ENCODE measurements around the gene IQGAP3. TPM values are rescaled to one million over a fixed set of nuclear protein-coding genes. Genes with fewer than 3 reads are reported as not detected.

IQGAP3 gene
- total RNA-seq (under 1 TPM in 3 of 4 donors, not detected in 1; 0.55 to 0.81 (median 0.71) TPM), polyA plus RNA-seq (10 to 100 TPM in 1 of 3 donors, under 1 TPM in 2; 0.60 to 11.2 (median 0.92) TPM)

GRCh38 chr1:156571919-156572662 is at the start of gene IQGAP3:
Gene IQGAP3 (minus strand): TSS chr1:156572565. CDS start chr1:156572529, 36 bp downstream.
- intact Hi-C loops (cut with DNase I) = no loop called here
- Histone ChIP-seq H3K9me3 (no peaks in the 10 kb centered on the region), H3K4me3 (peak within 1 kb of the TSS in 3 of 4 donors; percentile 37 to 44 (median 43)), H3K27me3 (peaks cover 0 to 6% (median 4%) of the 10 kb centered on the region in 3 donors), H3K27ac (no peak within 1 kb of the TSS), H3K4me1 (peaks cover 0 to 14% (median 9%) of the 10 kb centered on the region in 4 donors), H3K36me3 (no peaks in the 10 kb centered on the region)
- TF ChIP-seq EP300 (IDR thresholded peaks at IDR 0.05) = no peak
- TF ChIP-seq POLR2AphosphoS5 (IDR thresholded peaks at IDR 0.05) = peak in 3 of 4 donors; percentile 9 to 56 (median 16)
- peak; percentile 93 for DNase-seq
- WGBS, 2 donors = 1 to 2% methylated on average over 38 of the region's 38 CpGs

GRCh38 chr1:156619582-156619955 is 47.2 kb upstream of the IQGAP3 start:
- Histone ChIP-seq H3K27ac (no peak overlapping the region), H3K27me3 (peaks cover 15 to 41% (median 19%) of the 10 kb centered on the region in 3 donors), H3K4me3 (no peak overlapping the region), H3K36me3 (no peaks in the 10 kb centered on the region), H3K9me3 (no peaks in the 10 kb centered on the region), H3K4me1 (peaks cover 0 to 36% (median 33%) of the 10 kb centered on the region in 4 donors)
- intact Hi-C loops (cut with DNase I) = no loop called here
- 24% methylated on average over 6 of the region's 6 CpGs for whole genome bisulfite sequencing, 2 donors
- no peak for TF ChIP-seq EP300 (IDR thresholded peaks at IDR 0.05)
- no peak for TF ChIP-seq POLR2A (IDR thresholded peaks at IDR 0.05)
- no peak for TF ChIP-seq POLR2AphosphoS5 (IDR thresholded peaks at IDR 0.05)
- TF ChIP-seq, protein P1, sequence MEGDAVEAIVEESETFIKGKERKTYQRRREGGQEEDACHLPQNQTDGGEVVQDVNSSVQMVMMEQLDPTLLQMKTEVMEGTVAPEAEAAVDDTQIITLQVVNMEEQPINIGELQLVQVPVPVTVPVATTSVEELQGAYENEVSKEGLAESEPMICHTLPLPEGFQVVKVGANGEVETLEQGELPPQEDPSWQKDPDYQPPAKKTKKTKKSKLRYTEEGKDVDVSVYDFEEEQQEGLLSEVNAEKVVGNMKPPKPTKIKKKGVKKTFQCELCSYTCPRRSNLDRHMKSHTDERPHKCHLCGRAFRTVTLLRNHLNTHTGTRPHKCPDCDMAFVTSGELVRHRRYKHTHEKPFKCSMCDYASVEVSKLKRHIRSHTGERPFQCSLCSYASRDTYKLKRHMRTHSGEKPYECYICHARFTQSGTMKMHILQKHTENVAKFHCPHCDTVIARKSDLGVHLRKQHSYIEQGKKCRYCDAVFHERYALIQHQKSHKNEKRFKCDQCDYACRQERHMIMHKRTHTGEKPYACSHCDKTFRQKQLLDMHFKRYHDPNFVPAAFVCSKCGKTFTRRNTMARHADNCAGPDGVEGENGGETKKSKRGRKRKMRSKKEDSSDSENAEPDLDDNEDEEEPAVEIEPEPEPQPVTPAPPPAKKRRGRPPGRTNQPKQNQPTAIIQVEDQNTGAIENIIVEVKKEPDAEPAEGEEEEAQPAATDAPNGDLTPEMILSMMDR (IDR thresholded peaks at IDR 0.05) = no peak
- DNase-seq = no peak

- intact Hi-C loops (cut with DNase I) = no loop called here
- 4 to 7% methylated on average over 7 of the region's 7 CpGs for WGBS, 2 donors
- H3K27me3 ChIP-seq = peaks cover 10 to 36% (median 13%) of the 10 kb centered on the region in 3 donors
Observed at GRCh38 chr1:156618853-156619581, 46.7 kb upstream of the IQGAP3 start, which contains the start of gene HAPLN2. Gene HAPLN2 (plus strand): TSS chr1:156619415. CDS start chr1:156623491, 4,076 bp downstream.

DNA sequence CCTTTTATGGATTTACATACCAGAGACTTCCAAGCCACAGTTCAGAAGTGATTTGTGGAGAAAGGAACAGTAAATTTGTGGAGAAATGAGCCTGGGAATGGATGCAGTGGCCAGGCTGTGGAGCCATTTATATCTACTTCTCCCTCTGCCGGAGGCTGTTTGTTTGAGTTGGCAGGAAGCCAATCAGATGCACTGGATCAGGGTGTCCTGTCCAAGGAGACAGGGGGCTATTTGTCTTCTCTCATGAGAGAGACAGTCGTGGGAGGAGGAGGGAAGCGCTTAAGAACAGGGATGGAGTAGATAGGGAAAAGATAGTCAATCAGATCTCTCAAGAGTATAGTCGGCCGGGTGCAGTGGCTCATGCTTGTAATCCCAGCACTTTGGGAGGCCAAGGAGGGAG is 44.1 kb upstream of the IQGAP3 start:
- Histone ChIP-seq H3K27me3 (peaks cover 0 to 14% (median 4%) of the 10 kb centered on the region in 3 donors), H3K9me3 (no peaks in the 10 kb centered on the region), H3K27ac (peak overlapping the region; percentile 73 to 77 (median 76)), H3K4me1 (peaks cover 0 to 28% (median 22%) of the 10 kb centered on the region in 4 donors), H3K36me3 (no peaks in the 10 kb centered on the region), H3K4me3 (no peak overlapping the region)
- DNase-seq = peak; percentile 85
- TF ChIP-seq, protein P1 (IDR thresholded peaks at IDR 0.05) = peak in 1 of 4 experiments; percentile 13
- TF ChIP-seq POLR2AphosphoS5 (IDR thresholded peaks at IDR 0.05) (peak; percentile 46 to 76 (median 72)), POLR2A (IDR thresholded peaks at IDR 0.05) (no peak), EP300 (IDR thresholded peaks at IDR 0.05) (peak in 3 of 4 donors; percentile 43 to 61 (median 47))
- WGBS, 2 donors = 7 to 17% methylated on average over 5 of the region's 5 CpGs
- intact Hi-C loops (cut with DNase I) = no loop called here

More at GRCh38 chr1:156618853-156619581, 46.7 kb upstream of the IQGAP3 start, which contains the start of gene HAPLN2:
- no peak for DNase-seq
- H3K36me3 ChIP-seq = no peaks in the 10 kb centered on the region
- H3K4me1 ChIP-seq = peaks cover 0 to 33% (median 27%) of the 10 kb centered on the region in 4 donors
- no peak within 1 kb of the TSS for H3K27ac ChIP-seq
- H3K4me3 ChIP-seq = no peak within 1 kb of the TSS
- no peaks in the 10 kb centered on the region for H3K9me3 ChIP-seq
- TF ChIP-seq EP300 (IDR thresholded peaks at IDR 0.05) (no peak), POLR2AphosphoS5 (IDR thresholded peaks at IDR 0.05) (no peak), POLR2A (IDR thresholded peaks at IDR 0.05) (no peak)
- TF ChIP-seq, protein P1 (IDR thresholded peaks at IDR 0.05) = no peak

Measured in sigmoid colon (tissue), 7 donors.